Left ventricle myocardium inferior (tissue), 1 donor: Measurements from ENCODE around the gene TMPRSS13. TPM values are rescaled to one million over a fixed set of nuclear protein-coding genes. Genes with fewer than 3 reads are reported as not detected.
A peak's percentile ranks its signal among the peaks of the same experiment; 100 is the strongest.

Experiments
- DNase-seq: peaks from one replicate; pipeline ENCODE4 v3.0.0-alpha.2; 2020
- H3K27ac ChIP-seq: fragments of 200-600 bp; replicated peaks from 2 replicates; pipeline ENCODE4 v1.8.0; 2021
- H3K27me3 ChIP-seq: fragments of 200-600 bp; 2 replicates; pipeline ENCODE4 v1.8.0; 2021; ENCODE audit warnings: low read depth
- H3K36me3 ChIP-seq: fragments of 200-600 bp; 2 replicates; pipeline ENCODE4 v1.8.0; 2021
- H3K4me1 ChIP-seq: fragments of 200-600 bp; 2 replicates; pipeline ENCODE4 v1.8.0; 2021
- H3K4me3 ChIP-seq: fragments of 200-600 bp; 2 replicates; pipeline ENCODE4 v1.8.0; 2021; ENCODE audit warnings: mild to moderate bottlenecking, moderate library complexity
- H3K9me3 ChIP-seq: fragments of 200-600 bp; replicated peaks from 2 replicates; pipeline ENCODE4 v1.8.0; 2021
- CTCF ChIP-seq: fragments of 200-600 bp; IDR thresholded peaks from 2 replicates; pipeline ENCODE4 v1.8.0; 2021; ENCODE audit warnings: antibody characterized with exemption, mild to moderate bottlenecking, borderline replicate concordance
- intact Hi-C: fragments of 100-400 bp; cut with micrococcal nuclease; formaldehyde crosslinking; loops from one replicate; pipeline ENCODE4 v1.11.0; 2022
- total RNA-seq: library from RNA; stranded (reverse); fragmentation: NEBNext Ultra II Directional; extraction: Animal tissue kit (Norgen Biotek cat#: 25700); gene quantifications from one replicate; pipeline ENCODE4 v1.2.1, GENCODE V29; 2021
- donor health status: DM: no; HTN: yes; CAD: no; lungs with severe emphysema.

Gene TMPRSS13
- total RNA-seq, 1 donor from 2014 or later = not detected

- Histone ChIP-seq H3K27me3 (no peaks in the 10 kb centered on the region), H3K36me3 (no peaks in the 10 kb centered on the region), H3K27ac (peak overlapping the region; percentile 89), H3K4me1 (peaks cover 77% of the 10 kb centered on the region), H3K9me3 (no peaks in the 10 kb centered on the region), H3K4me3 (no peak overlapping the region)
- intact Hi-C loops = no loop called here
- TF ChIP-seq CTCF = no peak
- DNase-seq = no peak
Measured at GRCh38 chr11:117863383-117863782, 65.8 kb downstream of the TMPRSS13 start.

GRCh38 chr11:117862753-117863152 lies 66.4 kb downstream of the TMPRSS13 start:
- TF ChIP-seq CTCF = no peak
- H3K4me3 ChIP-seq = peak overlapping the region; percentile 41

GRCh38 chr11:117862019-117862725 lies 67.0 kb downstream of the TMPRSS13 start:
- H3K4me3 ChIP-seq = peak overlapping the region; percentile 41
- peak overlapping the region; percentile 89 for H3K27ac ChIP-seq
- no peaks in the 10 kb centered on the region for H3K9me3 ChIP-seq
- no peak for DNase-seq
- no peaks in the 10 kb centered on the region for H3K27me3 ChIP-seq
- peaks cover 79% of the 10 kb centered on the region for H3K4me1 ChIP-seq
- H3K36me3 ChIP-seq = no peaks in the 10 kb centered on the region
- intact Hi-C loops = no loop called here
- TF ChIP-seq CTCF = no peak

More at GRCh38 chr11:117862753-117863152, 66.4 kb downstream of the TMPRSS13 start:
- Histone ChIP-seq H3K9me3 (no peaks in the 10 kb centered on the region), H3K36me3 (no peaks in the 10 kb centered on the region), H3K27me3 (no peaks in the 10 kb centered on the region), H3K4me1 (peaks cover 78% of the 10 kb centered on the region), H3K27ac (peak overlapping the region; percentile 89)
- no peak for DNase-seq
- intact Hi-C loops = no loop called here

GRCh38 chr11:117861151-117862018 lies 67.8 kb downstream of the TMPRSS13 start:
- H3K9me3 ChIP-seq = no peaks in the 10 kb centered on the region
- H3K4me1 ChIP-seq = peaks cover 79% of the 10 kb centered on the region
- intact Hi-C loops = no loop called here
- no peaks in the 10 kb centered on the region for H3K36me3 ChIP-seq
- TF ChIP-seq CTCF = no peak
- no peaks in the 10 kb centered on the region for H3K27me3 ChIP-seq
- peak overlapping the region; percentile 41 for H3K4me3 ChIP-seq
- DNase-seq = peak; percentile 69
- peak overlapping the region; percentile 89 for H3K27ac ChIP-seq

GRCh38 chr11:117860139-117860538 lies 69.1 kb downstream of the TMPRSS13 start:
- no peak for DNase-seq
- Histone ChIP-seq H3K36me3 (no peaks in the 10 kb centered on the region), H3K4me3 (no peak overlapping the region), H3K4me1 (peaks cover 90% of the 10 kb centered on the region), H3K27ac (peak overlapping the region; percentile 89), H3K9me3 (no peaks in the 10 kb centered on the region), H3K27me3 (no peaks in the 10 kb centered on the region)
- intact Hi-C loops = no loop called here
- TF ChIP-seq CTCF = no peak
